Fibroblast of pulmonary artery (primary cell): ENCODE results near the gene PSMG3.

ENCODE experiments used
- DNase-seq: peaks from one replicate; pipeline ENCODE4 v3.0.0-alpha.2; 2010; ENCODE audit warnings: low read depth
- H3K4me3 ChIP-seq: replicated peaks from 2 replicates; pipeline ENCODE4 v1.5.1; 2011; ENCODE audit warnings: low read depth, mild to moderate bottlenecking, control low read depth, low read length, moderate library complexity
- TF ChIP-seq, protein P1 (sequence below): IDR thresholded peaks from 2 replicates; pipeline ENCODE4 v1.5.1; 2011; ENCODE audit warnings: mild to moderate bottlenecking, control low read depth, low read length, inconsistent platforms; ENCODE audit errors: missing control alignments

PSMG3 gene

DNA sequence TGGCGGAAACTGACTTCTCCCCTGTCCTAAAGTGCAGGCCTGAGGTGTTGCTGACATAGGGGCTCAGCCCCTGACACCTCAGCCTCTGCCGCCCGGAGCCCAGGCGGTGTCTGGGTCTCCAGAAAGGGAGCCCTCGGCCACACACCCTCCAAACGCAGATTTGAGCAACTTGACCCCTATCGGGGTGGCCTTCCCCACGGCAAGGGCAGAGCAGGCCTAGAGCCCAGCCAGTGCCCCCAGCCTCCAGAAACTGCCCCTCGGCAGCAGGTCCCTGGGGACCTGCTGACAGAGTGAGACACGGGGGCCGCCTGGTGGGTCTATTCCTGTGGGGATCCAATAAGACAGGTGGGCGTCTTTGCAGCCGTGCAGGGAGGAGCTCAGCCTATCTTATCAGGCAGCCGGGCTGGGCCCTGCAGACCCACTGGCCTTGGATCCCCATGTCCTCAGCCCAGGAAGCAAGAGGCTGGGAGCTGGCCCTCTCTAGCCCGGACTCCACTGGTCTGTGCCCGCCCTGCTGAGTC, 24.9 kb downstream of the PSMG3 start:
- H3K4me3 ChIP-seq: no peak overlapping the region
- no peak for DNase-seq
- TF ChIP-seq, protein P1, sequence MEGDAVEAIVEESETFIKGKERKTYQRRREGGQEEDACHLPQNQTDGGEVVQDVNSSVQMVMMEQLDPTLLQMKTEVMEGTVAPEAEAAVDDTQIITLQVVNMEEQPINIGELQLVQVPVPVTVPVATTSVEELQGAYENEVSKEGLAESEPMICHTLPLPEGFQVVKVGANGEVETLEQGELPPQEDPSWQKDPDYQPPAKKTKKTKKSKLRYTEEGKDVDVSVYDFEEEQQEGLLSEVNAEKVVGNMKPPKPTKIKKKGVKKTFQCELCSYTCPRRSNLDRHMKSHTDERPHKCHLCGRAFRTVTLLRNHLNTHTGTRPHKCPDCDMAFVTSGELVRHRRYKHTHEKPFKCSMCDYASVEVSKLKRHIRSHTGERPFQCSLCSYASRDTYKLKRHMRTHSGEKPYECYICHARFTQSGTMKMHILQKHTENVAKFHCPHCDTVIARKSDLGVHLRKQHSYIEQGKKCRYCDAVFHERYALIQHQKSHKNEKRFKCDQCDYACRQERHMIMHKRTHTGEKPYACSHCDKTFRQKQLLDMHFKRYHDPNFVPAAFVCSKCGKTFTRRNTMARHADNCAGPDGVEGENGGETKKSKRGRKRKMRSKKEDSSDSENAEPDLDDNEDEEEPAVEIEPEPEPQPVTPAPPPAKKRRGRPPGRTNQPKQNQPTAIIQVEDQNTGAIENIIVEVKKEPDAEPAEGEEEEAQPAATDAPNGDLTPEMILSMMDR: no peak

DNA sequence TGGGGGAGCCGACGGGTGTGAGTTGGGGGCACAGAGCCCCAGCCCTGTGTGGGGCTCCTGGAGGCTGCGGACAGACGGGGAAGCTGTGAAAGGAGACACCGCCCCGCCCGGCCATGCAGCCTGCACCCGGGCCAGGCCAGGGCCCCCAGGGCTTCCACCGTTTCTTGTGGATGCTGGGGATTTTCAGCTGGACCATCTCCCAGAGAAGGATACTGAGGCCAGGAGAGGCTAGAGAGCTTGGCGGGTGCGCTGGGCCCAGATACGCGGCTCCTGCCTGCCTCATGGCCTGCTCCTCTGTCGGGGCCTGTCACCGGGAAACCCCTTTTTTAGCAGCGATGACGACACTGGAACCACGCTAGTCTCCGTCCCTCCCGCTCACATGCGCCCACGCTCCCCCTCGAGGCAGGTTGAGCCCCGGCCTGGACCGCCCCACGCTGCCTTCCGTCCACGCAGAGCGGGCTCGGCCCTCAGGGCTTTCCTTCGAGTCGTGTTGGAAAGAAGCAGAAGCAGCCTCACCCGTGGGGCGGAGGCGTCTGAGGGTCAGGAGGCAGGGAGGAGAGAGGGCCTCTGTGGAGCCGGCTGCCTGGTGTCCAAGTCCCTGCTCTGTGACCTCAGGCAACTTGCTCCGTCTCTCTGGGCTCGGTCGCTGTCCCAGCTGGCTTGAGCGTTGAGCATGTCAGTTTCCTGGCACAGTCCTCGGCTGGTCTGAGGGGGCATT, 25.5 kb downstream of the PSMG3 start:
- no peak overlapping the region for H3K4me3 ChIP-seq
- TF ChIP-seq, protein P1: no peak
- no peak for DNase-seq

DNA sequence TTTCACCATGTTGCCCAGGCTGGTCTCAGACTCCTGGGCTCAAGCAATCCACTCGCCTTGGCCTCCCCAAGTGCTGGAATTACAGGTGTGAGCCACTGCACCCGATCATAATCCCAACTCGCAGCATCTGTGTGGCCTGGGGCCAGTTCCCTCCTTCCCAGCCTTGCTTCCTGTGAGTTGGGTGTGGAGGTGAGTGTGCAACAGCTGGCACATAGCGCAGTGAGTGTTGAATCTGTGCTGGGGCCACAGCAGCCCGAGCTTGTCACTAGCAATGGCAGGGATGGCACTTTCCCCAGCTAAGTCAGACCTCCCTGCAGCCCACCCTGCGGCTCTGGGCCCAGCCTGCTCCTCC, 26.0 kb downstream of the PSMG3 start:
- no peak overlapping the region for H3K4me3 ChIP-seq
- no peak for DNase-seq
- TF ChIP-seq, protein P1: no peak

DNA sequence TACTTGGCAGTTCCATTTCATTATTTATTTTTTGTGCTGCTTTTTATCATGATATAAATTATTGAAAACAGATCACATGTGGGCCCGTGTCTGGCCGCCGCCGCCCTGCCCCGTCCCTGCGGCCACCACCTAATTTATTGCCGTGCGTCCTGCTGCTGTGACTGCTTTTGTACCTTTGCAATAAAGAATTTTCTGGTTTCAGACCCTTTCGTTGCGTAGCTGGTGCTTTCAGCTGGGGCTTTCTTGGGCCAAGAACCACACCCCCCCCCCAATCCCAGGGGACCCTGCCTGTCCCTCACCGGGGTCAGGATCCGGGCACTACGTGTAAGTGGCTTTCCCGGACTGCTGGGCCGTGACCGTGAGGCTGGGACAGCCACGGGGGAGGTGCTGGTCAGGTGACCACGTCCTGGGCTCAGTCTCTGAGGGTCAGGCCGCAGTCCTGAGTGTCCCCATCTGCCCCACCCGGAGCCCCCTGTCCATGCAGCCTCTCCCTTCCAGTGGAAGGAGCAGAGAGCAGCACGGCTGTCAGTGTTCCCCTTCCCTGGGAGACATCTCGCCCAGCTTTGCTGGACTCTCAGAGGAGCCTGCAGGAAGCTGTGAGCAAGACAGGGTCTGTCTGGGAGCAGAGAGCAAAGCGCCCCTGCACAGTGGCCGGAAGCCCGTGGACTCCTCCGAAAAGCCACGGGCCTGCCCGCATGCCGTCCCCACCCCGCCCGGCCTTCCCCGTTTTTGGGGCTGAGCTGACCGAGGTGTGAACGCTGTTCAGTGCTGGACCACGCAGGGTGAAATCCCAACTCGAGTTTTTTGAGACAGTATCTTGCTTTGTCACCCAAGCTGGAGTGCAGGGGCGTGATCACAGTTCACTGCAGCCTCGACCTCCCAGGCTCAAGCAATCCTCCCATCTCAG, 26.7 kb downstream of the PSMG3 start:
- no peak overlapping the region for H3K4me3 ChIP-seq
- TF ChIP-seq, protein P1: no peak
- no peak for DNase-seq

DNA sequence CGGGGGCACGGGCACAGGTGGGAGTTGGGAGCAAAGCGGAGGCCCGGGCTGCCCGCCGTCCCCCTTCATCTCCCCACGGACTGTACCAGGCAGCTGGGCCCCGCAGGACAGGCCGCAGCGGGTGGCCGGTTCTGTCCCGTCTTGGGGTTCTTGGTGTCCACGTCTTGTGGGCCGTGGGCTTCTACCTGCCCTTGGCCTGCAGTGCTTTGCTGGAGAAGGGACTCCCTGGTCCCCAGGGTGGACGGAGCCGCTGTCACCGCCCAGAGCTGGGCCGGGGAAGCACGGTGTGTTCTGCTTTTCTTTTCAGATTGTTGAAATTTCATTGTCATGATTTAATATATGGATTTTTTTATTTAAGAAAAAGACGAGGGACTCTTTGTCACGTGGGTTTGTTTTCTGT, 27.5 kb downstream of the PSMG3 start:
- TF ChIP-seq, protein P1: no peak
- no peak for DNase-seq
- no peak overlapping the region for H3K4me3 ChIP-seq

DNA sequence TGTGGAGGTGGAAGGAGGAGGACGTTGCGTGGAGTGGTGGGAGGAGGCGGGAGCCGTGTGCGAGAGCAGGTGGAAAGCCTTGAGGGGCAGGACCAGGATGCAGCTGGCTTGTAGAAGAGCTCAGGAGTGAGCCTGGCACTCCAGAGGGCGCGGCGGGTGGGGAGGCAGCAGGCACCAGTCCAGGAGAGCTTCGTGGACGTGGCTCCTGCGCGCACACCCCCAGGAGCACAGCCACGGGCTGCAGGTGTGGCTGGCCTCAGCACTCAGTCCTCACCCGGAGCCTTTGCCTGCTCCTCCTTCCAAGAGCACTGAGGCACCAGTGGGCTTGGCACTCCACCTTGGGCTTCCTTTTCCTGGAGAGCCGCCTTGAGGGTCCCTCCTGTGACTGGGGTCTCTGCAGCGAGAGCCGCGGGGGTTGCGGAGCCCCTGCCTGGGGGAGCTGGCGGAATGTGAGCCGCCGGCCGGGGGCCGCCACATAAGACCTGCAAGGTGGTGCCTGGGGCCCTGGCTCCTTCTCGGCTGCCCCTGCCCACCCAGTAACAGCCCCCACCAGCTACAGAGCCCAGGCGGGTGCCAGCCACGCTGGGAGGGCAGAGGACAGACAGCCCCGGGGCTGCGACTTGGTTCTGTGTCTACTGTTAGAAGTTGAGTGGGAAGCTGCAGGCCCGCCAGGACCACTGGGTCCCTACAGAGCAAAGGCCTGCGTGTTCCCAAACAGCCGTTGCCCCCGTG, 28.2 kb downstream of the PSMG3 start:
- TF ChIP-seq, protein P1: no peak
- no peak for DNase-seq
- H3K4me3 ChIP-seq: no peak overlapping the region
